GM21723 (cell line): ENCODE measurements around the gene THUMPD3.

Experiments used
- ATAC-seq: cut with Tn5 transposase; IDR thresholded peaks from one replicate; pipeline ENCODE4 v1.9.1; 2021; ENCODE audit warnings: mild to moderate bottlenecking, moderate library complexity; ENCODE audit not compliant: unreplicated experiment

Gene THUMPD3

GRCh38 chr3:9362731-9363530 is at the start of gene THUMPD3:
Gene THUMPD3, plus strand, starts transcription at chr3:9363054. Its CDS starts 2,015 bp downstream, at chr3:9365069.
- ATAC-seq = peak; percentile 99

DNA sequence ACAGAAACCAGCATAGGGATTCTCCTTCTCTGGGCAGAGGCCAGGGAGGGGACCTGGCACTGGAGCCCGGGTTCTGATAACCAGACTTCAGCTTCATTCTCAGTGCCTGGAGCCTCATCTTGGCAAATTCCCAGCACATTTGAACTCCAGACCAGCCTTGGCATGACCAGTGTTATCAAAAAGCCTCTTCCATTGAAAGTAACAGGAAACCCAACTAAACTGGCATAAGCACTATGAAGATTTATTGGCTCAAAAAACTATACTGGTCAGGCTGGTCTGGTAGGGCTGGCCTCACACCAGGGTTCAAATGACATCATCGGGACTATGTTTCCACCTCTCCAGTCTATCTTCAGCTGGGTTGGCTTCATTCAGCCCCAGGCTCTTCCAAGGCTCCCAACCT is 48.1 kb upstream of the THUMPD3 start:
- no peak for ATAC-seq

GRCh38 chr3:9316881-9317361 is 45.9 kb upstream of the THUMPD3 start:
- no peak for ATAC-seq

GRCh38 chr3:9322780-9323179 is 40.1 kb upstream of the THUMPD3 start:
- ATAC-seq = no peak

DNA sequence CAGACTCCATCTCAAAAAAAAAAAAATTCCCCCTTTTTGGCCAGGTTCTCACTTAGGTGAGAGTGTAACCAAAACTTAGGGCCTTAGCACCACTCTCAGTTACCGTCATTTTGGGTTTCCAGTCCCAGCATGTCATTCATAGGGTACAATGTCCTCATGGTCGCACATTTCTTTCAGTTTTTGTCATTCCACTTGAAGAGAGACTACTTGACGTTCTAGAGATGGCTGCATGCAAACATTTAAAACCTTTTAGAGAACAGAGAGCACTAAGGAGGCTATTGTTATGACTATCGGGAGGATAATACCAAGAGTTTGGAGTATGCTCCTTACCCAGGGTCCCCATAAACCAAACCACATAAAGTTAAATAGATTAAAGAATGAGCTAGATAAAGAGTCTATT is 37.9 kb upstream of the THUMPD3 start:
- no peak for ATAC-seq

GRCh38 chr3:9327578-9327977 is 35.3 kb upstream of the THUMPD3 start:
- no peak for ATAC-seq

DNA sequence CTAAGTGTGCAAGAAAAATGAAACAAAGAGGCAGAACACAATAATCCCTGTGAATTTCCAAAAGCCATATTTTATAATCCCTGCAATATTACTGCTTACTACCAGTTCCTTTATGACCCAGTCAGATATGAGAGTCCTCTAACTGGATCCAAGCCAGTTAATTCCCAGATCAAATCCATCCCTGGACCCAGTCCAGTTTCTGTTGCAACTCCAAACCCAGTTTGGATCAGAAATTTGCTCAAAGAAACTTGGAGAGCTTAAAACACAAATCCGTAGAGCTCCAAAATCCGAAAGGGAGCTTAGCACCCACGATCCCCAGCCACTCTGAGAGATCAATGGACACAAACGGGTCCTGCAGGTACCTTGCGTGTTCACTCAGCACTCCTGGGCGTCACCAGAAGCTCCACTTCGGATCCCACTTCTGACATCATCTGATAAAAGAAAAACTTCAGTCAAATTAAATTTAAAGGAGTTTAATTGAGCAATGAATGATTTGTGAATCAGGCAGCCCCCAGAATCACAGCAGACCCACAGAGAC is 32.6 kb upstream of the THUMPD3 start:
- ATAC-seq = no peak

DNA sequence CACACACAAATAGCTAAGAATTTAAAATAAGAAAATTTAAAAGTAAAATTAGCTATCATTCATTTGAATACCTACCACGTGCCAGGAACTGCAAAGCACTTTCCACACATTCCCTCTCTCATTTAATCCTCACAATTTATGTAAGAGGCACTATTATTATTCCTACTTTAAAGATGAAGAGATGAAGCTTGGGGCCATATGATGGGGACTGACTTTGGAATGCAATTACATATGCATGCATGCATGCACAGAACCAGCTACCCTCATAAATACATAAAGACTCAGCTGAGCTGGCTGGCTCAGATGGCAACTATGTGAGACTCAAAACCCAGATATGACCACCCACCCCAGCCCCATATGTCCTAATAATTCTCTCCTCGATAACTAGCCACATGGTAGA is 31.7 kb upstream of the THUMPD3 start:
- no peak for ATAC-seq

GRCh38 chr3:9332250-9333030 is 30.4 kb upstream of the THUMPD3 start:
- ATAC-seq = no peak

- ATAC-seq = no peak
These were observed 22.9 kb upstream of the THUMPD3 start for GRCh38 chr3:9339761-9340471.

- no peak for ATAC-seq
These were observed 22.4 kb upstream of the THUMPD3 start for GRCh38 chr3:9340472-9340902.

DNA sequence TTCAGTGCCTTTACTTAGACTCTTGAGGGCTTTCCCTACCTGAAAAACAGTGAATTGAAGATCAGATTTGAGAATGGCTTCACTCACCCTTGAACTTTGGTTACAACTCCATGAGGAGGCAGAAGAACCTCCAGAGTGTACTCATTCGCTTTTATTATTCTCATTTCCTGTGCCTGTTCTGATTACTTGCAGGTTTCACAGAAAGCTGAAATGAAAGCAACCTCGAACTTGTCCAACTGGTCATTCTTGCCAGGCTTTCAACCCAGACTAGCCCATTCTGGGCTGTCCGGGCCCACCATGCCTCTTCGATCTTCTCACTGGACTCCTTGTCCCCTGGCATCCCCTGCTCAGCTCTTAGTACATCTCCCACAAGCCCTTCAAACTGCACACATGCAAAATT is 20.2 kb upstream of the THUMPD3 start:
- ATAC-seq = no peak

GRCh38 chr3:9343115-9343514 is 19.7 kb upstream of the THUMPD3 start:
- ATAC-seq = no peak

GRCh38 chr3:9345041-9345440 is 17.8 kb upstream of the THUMPD3 start:
- no peak for ATAC-seq

DNA sequence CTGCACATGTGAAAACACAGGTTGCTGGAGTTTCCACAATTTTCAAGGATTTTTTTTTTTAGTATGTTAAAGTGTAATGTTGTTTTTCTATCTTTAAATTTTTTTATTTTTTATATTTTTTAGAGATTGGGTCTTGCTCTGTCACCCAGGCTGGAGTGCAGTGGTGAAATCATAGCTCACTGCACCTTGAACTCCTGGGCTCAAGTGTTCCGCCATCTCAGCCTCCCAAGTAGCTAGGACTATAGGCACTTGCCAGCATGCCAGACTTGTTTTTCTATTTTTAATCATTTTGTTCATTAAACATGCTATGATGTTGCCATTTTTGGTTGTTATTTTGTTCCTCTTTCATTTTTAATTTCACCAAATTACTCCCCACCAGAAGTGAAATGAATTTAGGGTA is 16.7 kb upstream of the THUMPD3 start:
- no peak for ATAC-seq

DNA sequence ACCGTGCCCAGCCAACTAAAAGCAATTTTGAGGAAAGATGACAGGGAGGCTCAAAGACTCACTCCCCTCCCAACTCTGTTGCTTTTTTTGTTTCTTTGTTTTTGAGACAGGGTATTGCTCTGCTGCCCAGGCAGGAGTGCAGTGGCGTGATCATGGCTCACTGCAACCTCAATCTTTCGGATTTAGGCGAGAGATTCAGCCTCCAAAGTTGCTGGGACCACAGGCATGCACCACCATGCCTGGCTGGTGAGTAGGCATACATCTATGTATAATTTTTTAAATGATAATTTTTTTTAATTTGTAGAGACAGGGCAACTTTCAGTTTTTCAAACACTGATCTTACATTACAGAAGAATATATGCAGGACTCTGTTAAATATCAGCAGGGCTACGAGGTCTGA is 15.8 kb upstream of the THUMPD3 start:
- ATAC-seq = no peak

DNA sequence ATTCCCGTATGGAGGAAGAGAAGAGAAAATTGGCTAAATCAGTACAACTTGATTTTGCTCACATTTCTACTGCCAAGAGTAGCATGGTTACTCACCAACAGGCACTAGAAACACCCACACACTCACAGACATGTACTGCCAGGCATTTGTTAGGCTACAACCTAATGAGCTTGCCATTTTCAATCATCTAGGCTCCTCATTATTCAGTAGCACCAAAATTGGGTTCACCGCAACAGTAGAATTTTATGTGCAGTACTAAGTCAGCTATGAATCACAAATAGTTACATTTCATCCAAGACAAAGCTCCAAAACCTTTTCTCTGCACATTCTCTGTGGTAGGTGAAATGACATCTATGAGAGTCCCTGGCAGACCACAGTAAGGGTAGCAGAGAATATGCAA is 15.0 kb upstream of the THUMPD3 start:
- no peak for ATAC-seq

DNA sequence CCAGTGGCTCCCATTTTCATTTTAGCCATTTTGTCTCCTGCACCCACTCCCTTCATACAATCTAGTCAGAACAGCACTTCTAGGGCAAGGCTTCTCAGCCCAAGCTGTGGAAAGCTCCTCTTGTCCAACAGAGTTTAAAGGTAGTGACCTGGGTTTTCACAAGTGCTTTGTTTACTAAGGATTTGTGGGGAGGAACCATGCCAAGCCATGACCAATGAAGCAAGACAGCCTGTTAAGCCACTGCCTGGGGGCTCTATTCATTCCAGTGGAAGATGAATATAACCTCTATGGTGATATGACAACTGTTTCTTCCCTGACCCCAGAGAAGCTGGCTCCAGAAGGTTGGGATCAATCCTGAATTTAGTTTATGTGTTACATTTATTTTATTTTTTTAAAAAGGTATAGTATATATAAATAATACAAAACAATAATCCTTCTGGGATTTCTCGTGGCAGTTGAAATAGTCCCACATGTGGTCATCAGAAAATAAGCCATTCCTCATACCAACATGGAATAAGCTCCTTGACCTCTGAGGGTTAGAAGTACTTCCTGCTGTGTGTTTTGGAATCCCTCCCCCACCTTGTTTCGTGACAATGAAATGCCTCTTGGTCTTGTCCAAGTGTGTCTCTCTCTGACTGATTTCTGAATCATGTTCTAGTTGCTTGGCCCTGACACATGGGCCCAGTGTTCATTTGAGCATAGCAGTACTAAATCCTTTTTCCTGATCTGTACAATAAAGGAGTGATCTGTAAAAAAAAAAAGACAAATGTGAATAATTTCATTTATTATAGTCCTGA is 13.3 kb upstream of the THUMPD3 start:
- no peak for ATAC-seq

DNA sequence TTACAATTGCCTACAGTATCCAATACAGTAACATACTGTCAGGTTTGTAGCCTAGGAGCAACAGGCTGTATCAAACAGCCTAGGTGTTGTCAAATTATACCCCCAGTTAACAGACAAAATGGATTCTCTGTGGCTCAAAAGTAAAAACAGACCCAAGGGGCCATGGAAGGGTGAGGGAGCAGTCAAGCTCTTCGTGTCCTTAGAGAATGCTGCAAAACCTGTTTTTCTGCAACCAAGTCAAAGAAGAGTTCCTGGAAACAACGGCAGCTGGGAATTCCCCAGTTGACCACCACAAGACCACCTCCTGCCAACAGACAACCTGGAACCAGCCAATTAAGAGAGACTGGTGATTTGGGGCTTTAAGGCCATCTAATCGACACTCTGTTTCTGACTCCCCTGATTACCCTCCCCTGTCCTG is 11.1 kb upstream of the THUMPD3 start:
- no peak for ATAC-seq
